Activated CD8-positive, alpha-beta memory T cell treated with anti-CD3 and anti-CD28 coated beads, Interleukin-2, amount 50 U/mL, for 1 hour (primary cell): Measurements from ENCODE around the gene RASGRP2.

Experiments used
- DNase-seq: peaks from one replicate; pipeline ENCODE4 v3.0.0-alpha.2; 2020; ENCODE audit errors: extremely low read depth

Gene RASGRP2

DNA sequence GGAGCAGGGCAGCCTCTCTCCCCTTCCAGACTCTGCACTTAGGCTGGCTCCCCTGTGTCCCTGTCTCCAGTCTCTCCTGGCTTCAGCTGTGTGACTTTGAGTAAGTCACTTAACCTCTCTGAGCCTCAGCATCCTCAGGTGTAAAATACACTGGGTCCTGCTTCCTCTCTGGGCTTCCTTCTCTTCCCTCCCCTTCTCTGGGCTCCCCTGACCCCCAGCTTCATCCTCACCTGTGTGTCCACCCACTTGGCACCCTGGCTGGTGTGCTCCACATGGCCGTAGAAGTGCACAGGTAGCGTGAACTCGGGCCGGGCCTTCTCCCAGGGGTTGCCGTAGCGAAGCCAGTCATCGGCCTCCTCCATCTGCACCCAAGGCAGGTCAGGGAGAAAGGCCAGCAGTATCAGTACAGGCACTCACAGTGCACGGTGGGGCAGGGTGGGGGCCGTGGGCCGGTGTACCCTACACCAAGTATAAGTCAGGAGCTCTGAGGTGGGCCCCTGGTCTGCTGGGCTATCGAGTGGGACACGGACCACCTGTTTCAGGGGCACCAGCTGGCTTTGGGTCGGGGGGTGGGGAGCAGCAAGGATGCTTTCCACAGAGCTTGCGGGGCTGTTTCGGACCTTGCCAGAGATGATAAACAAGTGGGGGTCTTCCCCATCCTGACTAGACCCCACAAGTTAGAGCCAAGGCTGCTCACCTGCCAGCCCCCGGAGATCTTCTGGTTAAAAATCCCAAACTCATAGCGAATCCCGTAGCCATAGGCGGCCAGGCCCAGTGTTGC is 13.8 kb upstream of the RASGRP2 start:
- DNase-seq: no peak

DNA sequence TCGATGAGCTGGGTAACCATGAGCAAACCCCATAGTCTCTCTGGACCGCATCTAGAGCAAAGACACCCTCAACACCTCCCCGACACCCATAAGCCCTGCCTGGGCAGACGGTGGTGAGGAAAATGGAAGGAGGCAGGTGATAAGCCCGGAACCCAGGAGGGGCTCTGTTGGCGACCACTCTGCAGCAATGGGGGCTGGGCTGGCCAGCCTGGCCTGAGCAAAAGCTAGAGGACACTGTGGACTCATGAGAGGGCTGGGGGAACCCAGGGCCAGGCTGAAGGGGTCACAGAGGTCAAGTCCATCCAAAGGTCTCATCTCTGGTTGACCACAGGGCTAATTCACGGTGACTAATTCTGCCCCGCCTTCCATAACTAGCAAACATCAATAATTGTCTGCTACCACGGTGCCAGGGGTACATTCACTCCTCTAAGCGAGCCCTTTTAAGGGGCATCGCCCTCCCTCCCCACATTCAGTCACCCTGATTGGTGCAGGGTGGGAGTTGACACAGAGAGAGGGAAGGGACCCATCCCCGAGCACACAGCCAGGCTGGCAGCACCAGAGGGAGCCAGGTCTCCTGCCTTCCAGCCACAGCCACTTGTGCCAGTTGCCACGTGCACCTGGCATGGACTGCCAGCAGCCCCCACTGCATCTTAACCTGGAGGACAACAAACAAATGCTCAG is 11.9 kb upstream of the RASGRP2 start:
- no peak for DNase-seq

DNA sequence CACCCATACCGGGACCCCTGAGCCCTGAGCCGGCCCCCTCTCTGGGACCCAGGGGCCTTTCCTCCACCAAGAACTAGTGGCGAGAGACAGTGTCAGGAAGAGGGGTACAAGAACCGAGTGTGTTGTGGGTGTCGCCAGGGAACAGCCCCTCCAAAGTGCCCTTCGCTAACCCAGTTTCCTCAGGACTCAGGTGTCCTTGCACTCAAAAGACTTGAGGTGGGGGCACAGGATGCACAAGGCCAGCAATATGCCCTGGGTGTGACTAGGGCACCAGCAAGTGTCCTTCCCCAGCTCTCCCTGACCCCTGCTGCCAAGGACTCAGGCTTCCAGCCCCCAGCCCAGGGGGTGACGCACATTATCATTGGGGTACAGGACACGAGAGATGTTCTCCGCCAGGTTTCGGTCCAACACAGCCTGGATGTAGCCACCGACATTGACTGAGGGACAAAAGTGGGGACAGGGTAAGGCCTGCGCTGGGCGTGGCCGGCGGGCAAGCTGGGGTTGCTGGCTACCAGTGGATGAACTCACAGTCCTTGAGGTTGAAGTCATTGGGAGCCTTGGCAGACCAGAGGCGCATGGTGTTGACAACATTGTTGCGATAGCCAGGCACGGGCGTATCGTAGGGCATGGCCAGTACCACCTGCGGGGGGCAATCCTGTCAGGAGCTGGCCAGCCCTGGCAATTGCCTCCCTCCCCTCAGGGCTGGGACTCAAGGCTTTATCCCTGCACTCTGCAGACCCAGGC is 11.1 kb upstream of the RASGRP2 start:
- no peak for DNase-seq

GRCh38 chr11:64754124-64754918 is 10.4 kb upstream of the RASGRP2 start:
- DNase-seq: no peak

DNA sequence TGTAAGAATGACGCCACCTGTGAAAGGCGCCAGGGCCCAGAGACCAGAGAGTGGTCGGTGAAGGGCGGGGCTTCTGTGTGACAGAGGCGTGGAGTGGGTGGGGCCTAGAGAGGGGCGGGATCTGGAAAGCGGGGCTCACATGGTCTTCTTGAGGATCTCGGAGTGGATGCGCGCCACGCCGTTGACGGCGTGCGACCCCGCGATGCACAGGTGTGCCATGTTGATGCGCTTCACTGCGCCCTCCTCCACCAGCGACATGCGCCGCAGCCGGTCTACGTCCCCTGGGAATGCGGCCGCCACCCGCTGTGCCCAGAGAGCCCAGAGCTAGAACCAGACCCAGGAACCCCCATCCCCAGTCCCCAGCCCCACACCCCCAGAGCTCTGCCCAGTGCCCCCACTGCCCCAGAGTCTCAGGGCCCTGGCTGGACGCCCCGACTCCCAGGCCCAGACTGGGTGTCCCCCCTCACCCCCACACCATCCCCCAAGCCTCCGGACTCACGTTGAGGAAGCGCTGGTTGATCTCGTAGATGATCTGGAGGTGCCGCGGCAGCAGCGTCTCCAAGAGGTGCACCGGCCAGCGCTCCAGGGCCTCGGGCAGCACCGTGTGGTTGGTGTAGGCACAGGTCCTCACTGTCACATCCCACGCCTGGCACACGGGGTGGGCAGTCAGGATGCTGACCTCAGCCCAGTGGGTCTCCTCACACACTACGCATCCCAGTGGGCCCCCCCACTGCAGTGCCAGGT is 9.6 kb upstream of the RASGRP2 start:
- DNase-seq: no peak

DNA sequence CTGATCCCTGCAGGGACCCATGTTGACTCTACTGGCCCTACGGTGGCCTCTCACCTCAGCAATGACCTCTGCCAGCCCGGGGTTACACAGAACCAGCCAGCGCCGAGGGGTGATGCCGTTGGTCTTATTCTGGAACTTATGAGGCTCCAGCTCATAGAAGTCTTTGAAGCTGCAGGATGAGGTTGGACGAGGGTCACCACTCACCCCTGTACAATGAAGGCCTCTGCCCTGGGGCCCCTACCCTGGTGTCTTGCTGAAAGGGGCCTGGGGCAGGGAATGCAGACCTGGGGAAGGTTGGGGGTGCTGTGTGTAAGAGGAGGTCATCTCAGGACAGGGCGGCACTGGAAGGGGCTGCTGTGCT is 9.1 kb upstream of the RASGRP2 start:
- no peak for DNase-seq

DNA sequence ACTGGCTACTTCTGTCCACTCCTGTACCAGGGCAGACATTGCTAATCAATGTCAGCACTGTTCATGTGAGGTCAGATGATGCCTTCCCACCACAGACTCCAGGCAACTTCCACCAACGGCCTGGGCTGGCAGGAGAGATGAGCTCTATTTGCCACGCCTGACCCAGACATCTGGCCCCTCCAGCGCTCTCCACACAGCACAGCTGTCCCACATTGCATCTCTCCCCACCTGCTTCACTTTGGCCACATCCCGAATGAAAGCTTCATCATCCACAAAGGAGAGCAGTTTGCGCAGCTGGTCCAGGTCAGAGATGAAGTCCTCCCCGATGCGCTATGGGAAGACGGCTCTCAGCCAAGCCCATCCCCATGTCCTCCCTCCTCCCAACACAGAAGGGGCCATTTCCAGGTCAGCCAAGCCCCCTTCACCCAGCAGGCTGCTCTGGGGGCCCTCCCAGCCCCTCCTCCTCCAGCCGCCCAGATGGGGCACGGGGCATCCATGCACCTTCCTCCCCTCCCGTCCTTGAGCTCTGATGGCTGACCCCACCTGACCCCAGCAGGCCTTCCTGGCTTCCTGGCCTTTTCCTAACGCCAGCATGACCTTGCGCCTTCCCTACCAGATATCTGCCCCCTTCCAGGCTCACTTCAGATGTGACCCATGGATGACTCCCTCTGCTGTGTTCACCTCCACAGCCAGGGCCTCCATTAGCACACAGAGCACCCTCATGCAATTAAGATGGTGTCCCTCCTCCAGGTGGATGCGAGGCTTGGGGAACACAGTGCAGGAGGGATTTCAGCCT is 8.4 kb upstream of the RASGRP2 start:
- DNase-seq: no peak

DNA sequence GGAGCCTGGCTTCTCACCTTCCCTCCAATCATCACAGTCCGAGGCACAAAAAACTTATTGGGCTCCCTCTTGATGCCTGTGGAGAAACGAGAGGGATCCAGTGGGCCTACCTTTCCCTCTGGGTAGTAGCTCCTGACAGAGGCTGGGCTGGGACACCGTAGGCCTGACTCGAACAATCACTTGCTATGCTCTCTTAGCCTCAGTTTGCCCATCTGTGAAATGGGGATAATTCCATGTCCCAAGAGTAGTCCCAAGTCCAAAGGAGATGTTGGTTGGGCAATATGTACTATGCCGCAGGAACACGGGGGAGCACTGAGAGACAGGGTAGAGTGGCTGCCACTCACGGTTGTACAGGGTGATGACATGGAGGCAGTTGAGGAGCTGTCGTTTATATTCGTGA is 7.6 kb upstream of the RASGRP2 start:
- DNase-seq: no peak

GRCh38 chr11:64751136-64751535 is 7.2 kb upstream of the RASGRP2 start:
- no peak for DNase-seq

DNA sequence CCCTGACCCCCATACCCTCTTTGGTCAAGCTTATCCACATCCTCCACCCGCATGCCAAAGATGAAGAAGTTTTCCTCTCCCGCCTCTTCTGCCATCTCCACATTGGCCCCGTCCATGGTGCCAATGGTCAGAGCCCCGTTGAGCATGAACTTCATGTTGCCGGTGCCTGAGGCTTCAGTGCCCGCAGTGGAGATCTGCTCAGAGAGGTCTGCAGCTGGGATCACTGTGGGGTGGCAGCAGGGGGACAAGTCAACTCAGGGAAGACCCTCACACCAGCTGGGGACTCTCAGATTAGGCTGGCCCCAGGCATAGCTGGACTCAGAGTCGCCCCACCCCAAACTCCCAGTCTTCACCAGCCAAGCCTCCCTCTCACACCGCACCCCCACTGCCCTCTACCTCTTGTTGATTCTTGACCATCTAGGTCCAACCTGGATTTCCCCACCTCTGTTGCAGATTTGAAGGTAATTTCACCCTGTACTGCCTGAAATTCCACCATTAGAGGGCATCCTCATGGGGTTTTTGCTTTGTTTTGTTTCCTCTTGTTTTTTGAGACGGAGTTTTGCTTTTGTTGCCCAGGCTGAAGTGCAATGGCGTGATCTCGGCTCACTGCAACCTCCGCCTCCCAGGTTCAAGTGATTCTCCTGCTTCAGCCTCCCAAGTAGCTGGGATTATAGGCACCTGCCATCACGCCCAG is 6.6 kb upstream of the RASGRP2 start:
- no peak for DNase-seq

GRCh38 chr11:64747961-64748665 is 4.2 kb upstream of the RASGRP2 start:
- no peak for DNase-seq

DNA sequence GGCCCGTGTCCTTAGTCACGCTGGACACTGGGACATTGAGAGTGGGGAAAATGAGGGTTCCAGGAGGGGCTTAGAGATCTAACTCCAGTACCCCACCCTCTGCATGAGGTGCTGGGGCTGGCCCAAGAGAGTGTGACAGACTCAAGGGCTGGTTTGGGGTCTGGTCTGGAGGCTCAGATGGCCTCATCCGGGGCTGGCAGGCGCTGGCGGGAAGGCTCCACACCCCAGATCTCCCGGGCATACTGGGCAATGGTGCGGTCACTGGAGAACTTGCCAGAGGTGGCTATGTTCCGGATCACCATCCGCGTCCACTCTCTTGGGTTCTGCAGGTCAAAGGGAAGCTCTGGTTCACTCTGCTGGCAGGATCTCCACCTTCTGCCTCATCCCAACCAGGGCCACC is 2.5 kb upstream of the RASGRP2 start:
- no peak for DNase-seq

- peak; percentile 50 for DNase-seq
These were observed 1.8 kb upstream of the RASGRP2 start for GRCh38 chr11:64745521-64746328.

- DNase-seq: peak; percentile 48
These were observed 1.2 kb upstream of the RASGRP2 start for GRCh38 chr11:64745189-64745520.

GRCh38 chr11:64744544-64745188 is 724 bp upstream of the RASGRP2 start:
- no peak for DNase-seq

DNA sequence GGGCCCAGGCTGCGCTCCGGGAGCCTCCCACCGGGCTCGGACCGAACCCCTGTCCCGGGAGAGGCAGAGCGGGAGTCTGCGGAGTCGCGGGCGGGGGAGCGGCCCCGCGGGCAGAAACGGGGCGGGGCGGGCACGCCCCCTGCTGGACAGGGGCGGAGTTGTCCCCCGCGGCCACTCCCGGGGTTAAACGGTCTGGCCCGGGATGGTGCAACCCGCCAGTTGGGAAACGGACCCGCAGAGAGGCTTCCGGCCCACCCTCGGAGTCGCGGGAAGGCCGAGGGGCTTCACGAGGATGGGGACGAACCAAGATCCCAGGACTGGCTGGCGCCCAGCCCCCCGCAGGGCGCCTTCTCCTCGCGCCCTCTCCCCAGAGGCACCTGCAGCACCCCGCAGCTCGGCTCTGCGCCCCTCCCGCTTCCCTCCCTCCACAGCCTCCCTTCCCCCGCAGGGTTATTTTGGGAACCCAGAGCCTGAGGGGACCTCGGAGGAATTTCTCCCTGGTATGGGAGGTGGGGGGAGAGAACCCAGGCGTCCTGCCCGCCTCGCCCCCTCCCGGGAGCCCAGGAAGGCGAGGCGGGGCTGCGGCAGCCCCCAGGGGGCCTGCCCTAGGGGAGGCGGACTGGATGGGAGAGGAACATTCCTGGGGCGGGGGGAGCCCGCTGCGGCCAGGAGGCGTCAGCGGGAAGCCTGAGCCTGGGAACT is 902 bp downstream of the RASGRP2 start:
- no peak for DNase-seq
